Amygdala (tissue), 56 donors: ENCODE measurements around the gene ATOH8.

Experiments used
- DNase-seq, 56 donors: peaks; one replicate each; lab custom pipeline; 2025; lab: John Stamatoyannopoulos, UW

Gene ATOH8

DNA sequence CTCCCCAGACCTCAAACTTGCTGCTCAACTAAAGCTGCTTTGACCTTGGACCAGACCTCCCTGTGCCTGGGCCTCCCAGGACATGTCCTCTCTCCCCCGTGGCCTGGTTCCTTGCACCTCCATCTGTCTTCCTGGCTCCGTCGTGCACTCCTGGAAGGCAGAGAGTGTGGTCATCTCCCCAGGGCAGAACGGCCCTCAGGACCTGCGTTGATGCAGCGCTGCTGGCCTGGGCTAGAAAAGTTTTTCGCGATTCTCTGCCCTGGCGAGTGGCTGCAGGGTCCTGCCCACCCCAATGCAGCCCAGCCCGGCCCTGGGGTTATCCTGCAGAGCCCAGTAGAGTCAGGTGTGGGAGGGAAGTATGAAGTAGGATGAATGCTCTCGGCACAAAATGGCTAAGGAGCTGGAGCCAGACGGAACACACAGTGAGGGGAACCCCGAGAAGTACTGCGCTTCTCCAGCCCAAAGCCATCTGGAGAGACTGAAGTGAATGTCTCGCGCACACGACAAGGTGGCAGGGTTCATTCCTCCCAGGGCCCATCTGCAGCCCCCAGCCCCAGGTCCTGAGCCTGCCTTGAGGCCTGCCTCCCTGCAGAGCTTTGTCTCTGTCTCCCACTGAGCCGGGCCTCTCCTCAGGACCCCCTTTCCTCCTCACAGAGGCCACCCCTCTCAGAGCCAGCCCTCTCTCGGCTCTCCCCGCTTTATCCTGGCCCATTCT, 41.7 kb downstream of the ATOH8 start:
- DNase-seq: no peak

DNA sequence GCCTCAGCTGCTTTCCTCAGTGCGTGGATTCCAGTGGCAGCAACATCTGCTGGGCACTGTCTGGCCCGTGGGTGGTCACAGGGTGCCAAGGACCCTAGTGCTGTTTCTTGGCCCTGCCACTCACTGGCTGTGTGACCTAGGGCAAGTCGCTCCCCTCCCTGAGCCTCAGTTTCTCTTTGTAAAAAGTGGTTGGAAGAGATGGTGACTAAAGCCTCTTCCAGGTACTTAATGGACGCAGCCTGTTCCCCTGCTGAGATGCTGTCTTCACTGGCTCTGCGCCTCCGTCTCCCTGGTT, 42.2 kb downstream of the ATOH8 start:
- no peak for DNase-seq

DNA sequence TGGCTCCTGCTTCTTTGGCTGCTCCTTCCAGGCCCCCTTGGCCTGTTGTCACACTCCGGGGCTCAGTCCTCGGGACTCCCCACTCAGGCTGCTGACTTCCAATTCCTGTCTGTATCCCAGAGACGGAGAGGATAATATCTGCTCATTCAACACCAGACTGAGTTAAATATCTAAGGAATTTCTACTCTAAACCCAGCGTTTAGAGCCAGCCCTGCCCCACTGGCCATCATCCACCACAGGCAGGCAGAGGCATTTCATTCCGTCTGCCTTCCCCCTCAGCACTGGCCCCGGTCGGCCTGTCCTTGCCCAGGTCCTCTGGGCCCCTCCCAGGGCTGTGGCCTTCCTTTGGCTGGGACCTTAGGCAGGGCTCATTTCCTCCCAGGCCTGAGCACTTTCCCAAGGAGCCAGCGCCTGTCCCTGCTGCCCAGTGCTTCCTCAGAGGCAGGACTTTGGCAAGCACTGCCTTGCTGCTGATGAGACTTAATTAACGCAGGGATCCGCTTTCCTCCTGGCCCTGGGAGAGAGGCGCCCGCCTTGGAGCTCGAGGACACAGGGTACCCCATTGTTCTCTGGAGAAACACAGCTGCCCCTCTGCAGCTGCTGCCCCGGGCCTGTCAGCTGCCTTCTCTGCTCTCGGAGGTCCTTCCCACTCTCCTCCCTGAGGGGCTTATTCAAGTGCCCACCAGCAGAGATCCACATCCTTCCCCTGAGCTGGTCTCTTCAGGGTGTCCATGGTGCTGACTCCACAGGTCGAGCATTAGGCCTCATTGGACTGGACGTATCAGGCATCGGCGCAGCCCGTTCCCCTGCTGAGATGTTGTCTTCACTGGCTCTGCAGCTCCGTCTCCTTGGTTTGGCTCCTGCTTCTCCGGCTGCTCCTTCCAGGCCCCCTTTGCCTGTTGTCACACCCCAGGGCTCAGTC, 42.8 kb downstream of the ATOH8 start:
- peak in 51 of 56 donors; percentile 28 to 87 (median 70) for DNase-seq

DNA sequence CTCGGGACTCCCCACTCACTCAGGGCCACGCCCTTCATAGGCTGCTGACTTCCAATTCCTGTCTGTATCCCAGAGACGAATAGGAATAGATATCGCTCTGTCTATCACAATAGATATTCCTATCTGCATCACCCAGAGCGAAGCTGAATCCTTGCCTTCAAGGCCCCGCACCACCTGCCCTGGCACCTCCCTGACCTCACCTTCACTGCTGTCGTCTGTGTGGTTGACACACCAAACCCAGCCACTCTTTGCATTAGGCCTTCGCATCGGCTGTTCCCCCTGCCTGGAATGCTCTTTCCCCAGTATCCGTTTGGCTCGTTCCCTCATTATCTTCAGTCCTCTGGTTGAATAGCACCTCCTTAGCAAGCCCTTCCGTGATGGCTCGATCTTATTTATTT, 43.5 kb downstream of the ATOH8 start:
- DNase-seq: no peak

DNA sequence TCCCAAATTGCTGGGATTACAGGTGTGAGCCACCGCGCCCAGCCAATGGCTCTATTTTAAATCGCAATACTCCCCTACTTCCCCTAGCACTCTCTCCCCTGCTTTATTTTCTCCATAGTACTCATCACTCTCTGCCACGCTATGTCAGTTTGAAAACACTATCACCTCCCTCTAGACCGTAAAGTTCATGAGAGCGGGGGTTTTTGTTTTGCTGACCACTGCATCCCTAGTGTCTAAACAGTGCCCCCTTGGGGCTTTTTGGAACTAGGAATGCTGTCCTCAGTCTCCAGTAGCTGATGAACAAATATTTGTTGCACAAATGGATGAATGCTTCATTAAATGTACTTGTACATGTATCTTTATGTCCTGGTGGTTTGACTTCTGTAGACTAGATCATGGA, 44.1 kb downstream of the ATOH8 start:
- DNase-seq: peak in 16 of 56 donors; percentile 12 to 76 (median 28)

DNA sequence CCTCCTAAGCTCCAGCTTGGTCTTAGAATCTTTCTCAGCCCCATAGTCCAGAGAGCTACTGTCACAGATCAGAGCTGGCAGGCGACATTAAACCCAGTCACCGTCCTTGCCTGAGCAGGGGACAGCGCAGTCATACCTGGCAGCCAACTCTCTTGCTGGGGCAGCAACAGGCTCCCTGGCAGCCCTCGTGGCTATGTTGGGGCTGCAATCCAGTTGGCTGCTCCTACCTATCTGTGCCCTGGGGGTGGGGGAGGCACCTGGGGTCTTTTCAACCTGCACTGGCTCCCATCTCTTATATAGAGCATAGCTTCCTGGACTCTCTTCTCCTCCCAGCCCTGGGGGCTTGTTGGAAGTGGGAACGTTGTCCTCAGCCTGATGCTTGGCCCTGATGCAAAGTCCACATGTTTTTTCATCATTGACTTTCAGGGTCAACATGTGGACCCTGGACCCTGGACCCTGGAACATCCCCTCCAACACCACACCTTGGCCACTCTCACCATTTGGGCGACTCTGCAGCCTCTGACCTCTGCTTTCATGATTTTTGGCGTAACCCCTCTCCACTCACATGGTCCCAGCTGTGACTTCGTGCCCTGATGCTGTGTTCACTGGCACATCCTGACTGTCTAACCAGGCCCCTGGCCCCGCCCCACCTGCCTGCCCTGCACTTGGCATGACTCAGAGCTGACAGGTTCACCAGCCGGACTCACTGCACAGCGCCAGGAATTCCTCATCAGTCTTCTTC, 45.6 kb downstream of the ATOH8 start:
- peak in 1 of 56 donors; percentile 17 for DNase-seq

DNA sequence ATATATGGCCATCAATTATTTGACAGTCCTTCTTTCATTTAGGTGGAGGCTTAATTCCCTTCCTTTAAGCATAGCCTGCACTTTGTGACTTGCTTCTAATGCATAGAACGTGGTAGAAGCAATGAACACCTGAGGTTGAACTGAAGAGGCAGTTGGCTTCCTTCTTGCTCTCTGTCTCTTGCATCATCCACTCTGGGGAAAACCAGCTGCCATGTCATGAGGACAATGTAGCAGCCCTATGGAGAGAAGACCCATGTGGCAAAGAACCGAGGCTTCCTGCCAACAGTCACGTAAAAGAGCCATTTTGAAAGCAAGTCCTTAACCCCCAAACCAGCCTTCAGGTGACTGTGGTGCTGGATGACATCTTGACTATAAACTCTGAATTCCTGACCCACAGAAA, 46.8 kb downstream of the ATOH8 start:
- no peak for DNase-seq

DNA sequence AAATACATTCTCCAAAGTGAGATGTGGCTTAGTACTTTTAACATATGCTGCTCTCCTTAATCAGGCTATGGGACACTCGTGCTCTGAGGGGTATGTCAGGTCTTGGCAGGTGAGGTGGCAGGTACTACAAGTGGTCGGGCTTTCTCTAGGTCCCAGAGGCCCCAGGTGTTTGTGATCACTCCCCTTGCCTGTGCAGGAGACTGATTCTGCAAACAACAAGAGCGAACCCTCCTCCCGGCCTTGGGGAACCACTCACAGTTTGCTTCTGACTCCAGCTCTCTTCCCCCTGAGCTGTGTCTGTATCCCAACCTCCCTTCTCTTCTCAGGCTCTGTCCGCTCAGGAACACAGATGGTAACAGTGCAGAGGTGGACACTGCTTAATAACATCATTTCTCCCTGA, 48.1 kb downstream of the ATOH8 start:
- DNase-seq: no peak

DNA sequence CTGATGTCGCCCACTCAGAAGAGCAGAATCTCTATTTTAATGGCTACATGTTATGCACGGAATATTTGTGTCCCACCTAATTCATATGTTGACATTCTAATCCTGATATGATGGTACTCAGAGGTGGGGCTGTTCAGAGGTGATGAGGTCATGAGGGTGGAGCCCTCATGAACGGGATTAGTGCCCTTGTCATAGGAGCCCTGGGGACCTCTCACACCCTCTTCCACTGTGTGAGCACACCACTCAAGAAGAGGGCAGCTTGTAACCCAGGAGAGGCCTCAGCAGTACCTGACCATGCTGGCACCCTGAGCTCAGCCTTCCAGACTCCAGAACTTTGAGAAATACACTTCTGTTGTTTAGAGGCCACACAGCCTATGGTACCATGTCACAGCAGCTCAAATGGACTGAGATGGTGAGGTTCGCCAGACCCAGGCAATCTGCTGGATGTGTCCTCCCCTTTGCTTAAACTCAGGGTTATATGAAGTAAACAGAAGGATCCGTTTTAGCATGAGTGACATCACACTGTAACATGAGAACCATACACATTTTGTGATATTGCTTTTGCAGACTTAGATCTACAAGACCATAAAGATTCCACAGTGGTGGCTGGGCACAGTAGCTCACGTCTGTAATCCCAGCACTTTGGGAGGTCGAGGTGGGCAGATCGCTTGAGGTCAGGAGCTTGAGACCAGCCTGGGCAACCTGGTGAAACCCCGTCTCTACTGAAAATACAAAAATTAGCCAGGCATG, 48.7 kb downstream of the ATOH8 start:
- DNase-seq: no peak

DNA sequence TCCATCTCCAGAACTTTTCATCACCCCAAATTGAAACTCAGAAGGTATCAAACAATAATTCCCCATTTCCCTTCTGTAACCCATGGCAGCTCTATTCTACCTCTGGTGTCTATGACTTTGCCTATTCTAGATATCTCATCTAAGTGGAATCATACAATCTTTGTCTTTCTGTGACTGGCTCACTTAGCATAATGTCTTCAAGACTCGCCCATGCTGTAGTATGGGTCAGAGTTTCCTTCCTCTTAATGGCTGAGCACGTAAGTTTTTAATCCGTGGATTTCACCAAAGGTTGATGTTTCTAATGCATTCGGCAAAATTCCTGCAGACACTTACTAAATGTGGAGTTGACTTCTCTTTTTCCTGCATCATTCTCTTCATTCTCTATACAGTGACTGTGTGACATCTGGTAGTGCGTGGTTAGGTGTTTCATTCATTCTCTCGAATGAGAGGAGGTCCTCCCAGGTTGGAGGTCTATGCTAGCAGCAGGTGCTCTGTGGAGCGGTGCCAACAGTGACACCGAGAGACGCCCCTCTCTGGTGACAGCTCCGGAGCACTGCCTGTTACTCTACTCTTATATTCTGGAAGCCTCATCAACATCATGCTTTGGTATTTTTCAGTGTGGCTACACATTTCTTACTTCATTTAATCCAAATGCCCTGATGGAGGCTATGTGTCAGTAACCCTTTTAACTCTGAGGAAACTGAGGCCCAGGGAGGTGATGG, 50.1 kb downstream of the ATOH8 start:
- no peak for DNase-seq

DNA sequence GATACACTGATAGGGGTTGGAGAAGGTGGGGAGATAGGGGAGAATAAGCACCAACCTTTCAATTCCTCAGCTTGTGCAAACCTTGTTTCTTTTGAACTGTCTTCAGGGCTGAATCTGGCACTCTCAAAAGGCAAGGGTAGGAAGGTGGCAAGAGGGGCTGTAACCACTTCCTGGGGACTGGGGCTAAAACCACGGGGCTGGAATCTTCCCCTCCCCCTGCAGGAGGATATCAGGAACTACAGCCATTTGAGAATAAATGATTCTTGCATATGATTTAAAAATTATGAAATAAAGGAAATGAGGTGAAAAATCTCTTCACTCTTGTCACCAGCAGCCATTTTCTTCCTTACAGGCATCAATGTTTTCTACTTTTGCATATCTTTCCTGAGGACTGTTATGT, 50.8 kb downstream of the ATOH8 start:
- no peak for DNase-seq

DNA sequence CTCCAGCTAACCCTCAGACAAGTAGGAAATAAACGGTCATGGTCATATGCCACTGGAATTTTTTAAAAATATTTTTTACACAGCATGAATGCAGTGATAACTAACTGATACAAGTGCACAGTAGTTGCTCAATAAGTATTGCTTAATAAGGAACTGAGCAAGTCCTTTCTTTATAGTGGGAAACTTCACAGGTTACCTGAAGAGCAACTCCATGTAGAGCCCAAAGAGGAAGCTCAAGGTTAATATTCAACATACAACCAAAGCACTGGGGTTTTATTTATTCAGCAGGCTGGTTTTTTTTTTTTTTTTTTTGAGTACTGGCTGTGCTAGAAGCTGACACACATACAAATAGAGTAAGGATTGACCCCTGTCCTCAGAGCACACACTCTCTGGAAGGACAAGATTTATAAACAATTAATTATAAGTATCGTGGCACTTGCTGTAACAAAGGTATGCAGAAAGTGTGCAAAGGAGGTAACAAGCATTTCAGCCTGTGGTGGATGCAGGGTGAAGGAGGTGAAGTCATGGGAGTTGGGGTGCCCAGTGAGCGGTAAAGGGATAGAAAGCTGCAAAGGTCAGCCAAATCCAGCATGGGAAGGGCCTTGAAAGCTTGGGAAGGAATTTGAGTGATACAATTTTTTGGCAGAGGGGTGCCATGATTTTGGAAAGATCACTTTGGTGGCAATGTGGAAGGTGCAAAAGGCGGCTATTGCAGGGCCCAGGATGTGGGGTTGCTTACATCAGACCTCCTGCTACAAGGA, 52.7 kb downstream of the ATOH8 start:
- DNase-seq: no peak

DNA sequence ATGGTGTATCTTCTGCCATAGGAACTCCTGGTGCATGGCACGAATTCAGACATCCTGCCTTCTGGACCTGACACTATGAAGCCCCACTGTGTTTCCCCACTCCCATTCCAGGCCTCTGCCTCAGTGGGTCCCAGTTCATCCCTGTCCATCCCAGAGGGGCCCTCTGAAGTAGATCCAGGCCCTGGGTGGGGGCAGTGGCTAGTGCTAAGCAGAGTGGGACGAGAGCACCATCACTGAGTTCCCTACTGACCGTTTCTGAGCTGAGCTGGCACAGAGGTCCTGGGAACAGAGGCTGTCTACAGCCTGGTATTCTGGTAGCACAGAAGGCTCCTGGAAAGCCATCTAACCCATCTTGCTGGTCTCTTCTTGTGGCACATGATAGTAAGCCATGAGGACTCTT, 54.0 kb downstream of the ATOH8 start:
- DNase-seq: no peak

DNA sequence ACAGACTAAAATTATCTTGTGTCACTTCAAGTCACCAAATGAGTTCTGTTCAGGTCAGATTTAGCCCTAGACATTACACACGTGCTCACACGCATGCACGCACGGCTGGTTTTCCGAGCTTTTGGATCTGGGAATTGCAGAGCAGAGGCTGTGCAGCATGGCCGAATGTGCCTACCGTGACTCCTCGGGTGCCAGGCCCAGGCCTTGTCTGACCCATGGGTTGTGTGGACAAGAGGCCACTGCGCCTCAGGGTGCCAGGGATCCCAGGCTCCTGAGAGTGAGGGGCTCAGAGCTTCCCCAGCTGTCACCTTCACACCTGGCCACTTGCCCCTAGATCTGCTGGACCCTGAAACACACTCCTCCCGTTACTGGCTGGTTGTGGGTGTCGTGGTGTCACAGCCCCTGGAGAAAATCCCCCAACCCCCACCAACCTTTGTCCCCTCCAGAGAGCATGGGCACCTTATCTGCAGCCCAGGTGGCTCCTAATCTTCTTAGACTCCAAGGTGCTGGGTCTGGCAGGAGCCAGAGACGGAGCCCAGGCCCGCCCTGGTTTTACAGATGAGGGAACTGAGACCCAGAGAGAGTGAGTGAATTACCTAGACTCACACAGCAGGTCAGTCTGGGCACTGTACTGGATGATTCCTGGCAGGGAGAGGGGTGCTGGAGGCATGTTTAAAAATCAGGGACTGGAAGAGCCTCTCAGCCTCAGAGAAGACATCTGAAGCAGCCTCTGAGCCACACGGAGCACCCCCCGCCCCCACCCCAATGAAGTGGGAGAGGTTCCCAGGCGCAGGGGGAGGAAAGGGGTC, 56.8 kb downstream of the ATOH8 start:
- no peak for DNase-seq

DNA sequence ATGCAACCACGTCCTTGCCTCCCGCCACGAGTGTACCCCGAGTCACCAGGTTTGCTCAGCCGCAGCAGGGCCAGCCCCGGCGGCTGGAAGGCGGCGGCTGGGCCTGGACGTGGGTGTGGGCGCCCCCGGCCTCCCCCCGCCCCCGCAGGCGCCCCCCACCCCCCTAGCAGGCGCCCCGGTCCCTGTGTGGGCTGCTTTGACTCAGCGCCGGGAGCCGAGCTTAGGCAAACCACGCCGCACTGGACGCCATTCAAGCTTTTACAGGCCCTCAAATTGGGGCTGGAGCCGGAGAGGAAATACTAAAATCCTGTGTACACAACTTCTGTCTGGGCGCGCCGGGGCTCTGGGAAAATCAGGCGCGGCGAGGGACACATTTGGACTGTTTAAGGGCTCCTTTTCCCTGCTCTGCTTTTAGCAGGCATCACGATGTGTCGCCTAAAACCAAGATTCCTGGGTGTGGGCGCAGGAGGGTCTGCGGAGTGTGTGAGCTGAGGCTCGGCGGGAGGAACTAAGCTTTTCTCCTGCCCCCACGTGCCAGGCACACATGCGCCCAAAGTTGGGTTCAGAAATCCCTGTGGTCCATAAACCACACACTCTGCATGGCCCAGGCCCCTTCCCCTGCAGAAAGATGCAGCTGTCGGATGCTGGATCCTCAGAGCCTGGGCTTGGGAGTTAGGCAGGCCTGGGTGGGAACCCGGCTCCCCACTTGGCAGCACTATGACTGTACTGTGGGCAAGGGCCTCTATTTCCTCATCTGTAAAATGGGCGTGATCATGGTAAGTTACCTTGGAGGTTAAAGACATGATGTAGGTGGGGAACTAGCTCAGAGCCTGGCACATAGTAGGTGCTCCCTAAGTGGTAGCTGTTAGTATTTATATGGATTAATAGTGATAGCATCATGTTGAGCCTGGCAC, 57.6 kb downstream of the ATOH8 start:
- DNase-seq: no peak

DNA sequence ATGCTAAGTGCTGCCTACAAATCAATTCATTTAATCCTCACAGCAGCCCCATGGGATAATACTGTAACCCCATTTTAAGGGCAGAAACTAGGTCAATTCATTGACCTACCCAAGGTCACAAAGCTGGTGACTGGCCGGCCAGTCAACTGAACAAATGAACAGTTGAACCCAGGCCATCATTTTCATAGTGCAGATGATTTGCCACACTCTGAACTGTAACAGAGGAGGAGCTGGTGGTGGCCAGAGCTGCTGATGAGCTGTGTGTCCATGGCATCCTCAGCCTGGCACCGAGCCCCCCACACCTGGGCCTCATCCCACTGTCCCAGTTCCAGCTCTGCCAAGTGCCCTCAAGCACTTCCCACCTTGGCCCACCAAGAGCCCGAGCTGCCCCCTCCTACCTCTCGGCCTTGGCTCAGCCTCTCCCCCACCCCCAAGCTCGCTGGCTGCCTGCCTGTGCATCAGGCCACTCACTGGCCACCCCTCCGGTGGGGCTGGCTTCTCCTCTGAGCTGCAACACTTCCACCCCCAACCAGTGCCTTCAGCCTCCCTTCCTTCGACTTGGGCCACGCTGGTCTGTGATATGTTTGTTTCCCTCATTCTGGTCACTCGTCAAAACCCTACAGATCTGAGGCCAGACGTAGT, 58.4 kb downstream of the ATOH8 start:
- DNase-seq: no peak
